ENCODE measurements around the gene GOLGB1. TPM values are rescaled to one million over a fixed set of nuclear protein-coding genes. Genes with fewer than 3 reads are reported as not detected.

Gene GOLGB1
- total and polyA plus RNA-seq, 10 of the 15 experiments (the other 5 are each of a cell fraction or from before 2014, with no cell fraction given): 7.4 to 34.5 (median 21.8) TPM

DNA sequence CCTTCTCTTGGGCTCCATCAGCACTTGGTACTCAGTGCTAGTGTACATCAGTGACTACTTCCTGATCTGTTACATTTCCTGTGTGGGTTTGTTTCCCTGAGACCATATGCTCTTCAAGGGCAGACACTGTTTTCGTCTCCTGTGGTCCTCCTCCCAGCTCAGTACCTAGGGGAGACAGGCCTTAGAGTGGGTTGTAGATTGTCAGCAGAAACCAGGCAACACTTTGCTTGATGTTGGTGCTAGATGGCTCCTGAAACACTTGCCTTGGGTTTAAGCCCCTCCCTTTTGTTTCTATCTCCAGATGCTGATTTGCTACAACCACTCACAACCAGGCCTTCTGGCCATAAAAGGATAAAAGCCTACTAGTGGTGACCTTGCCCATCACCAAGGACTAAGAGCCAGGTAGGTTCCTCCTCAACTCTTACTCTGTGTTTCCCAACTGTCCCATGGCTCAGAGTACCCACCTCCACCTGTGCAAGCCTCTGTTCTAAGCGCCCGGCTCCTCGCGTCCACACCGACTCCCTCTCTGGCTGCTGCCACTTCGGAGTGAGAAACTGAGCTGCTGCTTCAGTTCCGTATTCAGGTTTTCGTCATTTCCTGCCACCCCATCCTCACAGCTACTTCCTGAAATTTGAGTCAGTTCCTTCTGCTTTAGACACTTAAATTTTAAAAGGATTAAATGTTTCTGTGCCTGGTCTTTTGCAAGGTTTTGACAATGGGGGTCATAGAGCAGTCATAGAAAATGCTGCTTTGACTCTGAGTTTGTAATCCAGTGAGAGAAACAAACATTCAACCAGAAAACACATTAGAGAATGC lies 89.0 kb downstream of the GOLGB1 start, which contains the start of gene HCLS1 (continued):
- peak; percentile 88; the same call in 1 of the 2 replicates for TF ChIP-seq SPI1 (IDR thresholded peaks at IDR 0.05; ENCODE audit: borderline replicate concordance, insufficient read depth, low read depth, low read length)
- TF ChIP-seq EED (IDR thresholded peaks at IDR 0.05; ENCODE audit: low read depth): peak; percentile 48; the same call in 1 of the 2 replicates
- TF ChIP-seq NKRF (conservative IDR thresholded peaks at IDR 0.05): peak; percentile 60; the same call in 1 of the 2 replicates
- peak; percentile 83 for TF ChIP-seq SIN3A (IDR thresholded peaks at IDR 0.05; ENCODE audit: low read depth, low read length)
- peak; percentile 88; the same call in 1 of the 2 replicates for TF ChIP-seq CBFB (IDR thresholded peaks at IDR 0.05; ENCODE audit: low read depth)
- TF ChIP-seq CREM (IDR thresholded peaks at IDR 0.05; ENCODE audit: low read depth): peak; percentile 82
- peak; percentile 80 to 98 for TF ChIP-seq SRF (IDR thresholded peaks at IDR 0.05; ENCODE audit: low read depth in 2 of 2, low read length in 2 of 2)
- TF ChIP-seq ASH2L (IDR thresholded peaks at IDR 0.05; ENCODE audit: borderline replicate concordance, low read depth): peak; percentile 53; the same call in 1 of the 2 replicates
- no peak for TF ChIP-seq TCF7 (IDR thresholded peaks at IDR 0.05; ENCODE audit: borderline replicate concordance)
- no peak for TF ChIP-seq MEF2A (IDR thresholded peaks at IDR 0.05; ENCODE audit: insufficient read depth, low read depth, low read length)
- no peak for TF ChIP-seq BCLAF1 (IDR thresholded peaks at IDR 0.05)
- peak; percentile 92 for TF ChIP-seq CREB1 (IDR thresholded peaks at IDR 0.05; ENCODE audit: low read depth)
- TF ChIP-seq EZH2 (IDR thresholded peaks at IDR 0.05; ENCODE audit: borderline replicate concordance, control insufficient read depth, low read depth, low read length): no peak
- no peak for TF ChIP-seq BCL11A (IDR thresholded peaks at IDR 0.05; ENCODE audit: low read depth, low read length)
- no peak for TF ChIP-seq DPF2 (IDR thresholded peaks at IDR 0.05)
- no peak for TF ChIP-seq LARP7 (IDR thresholded peaks at IDR 0.05)
- TF ChIP-seq ZNF217 (IDR thresholded peaks at IDR 0.05): no peak
- no peak for TF ChIP-seq TCF12 (IDR thresholded peaks at IDR 0.05; ENCODE audit: low read depth, low read length)
- TF ChIP-seq ZNF207 (IDR thresholded peaks at IDR 0.05; ENCODE audit: borderline replicate concordance): peak; percentile 81
- no peak for TF ChIP-seq FOXM1 (IDR thresholded peaks at IDR 0.05; ENCODE audit: low read depth, low read length)
- no peak for TF ChIP-seq MXI1 (IDR thresholded peaks at IDR 0.05; ENCODE audit: low read depth, low read length)
- TF ChIP-seq, protein P1, sequence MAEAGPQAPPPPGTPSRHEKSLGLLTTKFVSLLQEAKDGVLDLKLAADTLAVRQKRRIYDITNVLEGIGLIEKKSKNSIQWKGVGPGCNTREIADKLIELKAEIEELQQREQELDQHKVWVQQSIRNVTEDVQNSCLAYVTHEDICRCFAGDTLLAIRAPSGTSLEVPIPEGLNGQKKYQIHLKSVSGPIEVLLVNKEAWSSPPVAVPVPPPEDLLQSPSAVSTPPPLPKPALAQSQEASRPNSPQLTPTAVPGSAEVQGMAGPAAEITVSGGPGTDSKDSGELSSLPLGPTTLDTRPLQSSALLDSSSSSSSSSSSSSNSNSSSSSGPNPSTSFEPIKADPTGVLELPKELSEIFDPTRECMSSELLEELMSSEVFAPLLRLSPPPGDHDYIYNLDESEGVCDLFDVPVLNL (IDR thresholded peaks at IDR 0.05; ENCODE audit: low read depth, low read length): no peak
- peak; percentile 65; the same call in 1 of the 2 replicates for TF ChIP-seq NR2F1 (conservative IDR thresholded peaks at IDR 0.05)
- TF ChIP-seq BRCA1 (IDR thresholded peaks at IDR 0.05; ENCODE audit: low read depth, low read length): no peak
- TF ChIP-seq TARDBP (IDR thresholded peaks at IDR 0.05; ENCODE audit: borderline replicate concordance): no peak
- no peak for TF ChIP-seq ATF3 (IDR thresholded peaks at IDR 0.05; ENCODE audit: borderline replicate concordance, extremely low read depth, low read depth, low read length)

All from GM12878 (cell line).